ENCODE measurements around the gene CXCL10.
A peak's percentile ranks its signal among the peaks of the same experiment; 100 is the strongest.

The CXCL10 gene

DNA sequence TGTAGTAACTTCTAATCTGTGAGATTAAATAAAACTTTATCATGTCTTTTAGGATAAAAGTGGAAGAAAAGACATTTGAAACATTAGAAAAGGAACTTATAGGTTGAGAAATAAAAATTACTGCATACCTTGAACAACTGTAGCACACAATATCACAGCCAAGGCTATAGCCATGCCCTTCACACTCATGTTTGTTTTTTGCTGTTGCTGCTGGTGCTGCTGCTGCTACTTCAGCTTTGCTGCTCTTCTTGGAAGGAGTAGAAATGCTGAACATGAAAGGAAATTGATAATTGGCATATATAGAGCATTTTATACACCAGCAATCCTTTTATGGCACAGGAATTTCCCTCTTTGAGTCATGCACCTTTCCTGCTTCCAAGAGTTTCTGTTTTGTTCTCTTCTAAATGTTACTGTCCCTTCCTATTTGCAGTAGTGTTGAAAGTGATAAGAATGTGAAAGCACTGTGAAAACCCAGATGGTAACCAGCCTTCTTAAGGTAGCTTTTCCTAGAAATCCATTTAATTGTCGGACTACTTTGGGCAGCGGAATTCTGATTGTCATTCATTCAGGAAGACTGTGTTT, 12.6 kb upstream of the CXCL10 start, which contains the start of gene CXCL11:
CXCL11 (minus strand) TSS at position 272 of the 582 bp plus-strand sequence; CDS start at position 189, 83 bp downstream.
- Histone ChIP-seq H3K27ac (ENCODE audit: low read length) (no peak within 1 kb of the TSS), H3K79me2 (ENCODE audit: low read length) (no peaks in the 10 kb centered on the region), H2AFZ (ENCODE audit: low read length) (no peak within 1 kb of the TSS), H3K4me3 (ENCODE audit: low read length) (no peak within 1 kb of the TSS), H3K4me2 (ENCODE audit: low read depth, low read length) (no peak within 1 kb of the TSS), H3K9ac (ENCODE audit: low read length) (no peak within 1 kb of the TSS), H3F3A (ENCODE audit: insufficient read depth, low read length) (no peaks in the 10 kb centered on the region), H3K27me3 (replicated peaks; ENCODE audit: insufficient read depth, low read length) (0 out of 2 replicates have a peak, but pooled peaks cover 3% of the 10 kb centered on the region), H3K36me3 (replicated peaks; ENCODE audit: insufficient read depth, low read length) (no peaks in the 10 kb centered on the region), H4K20me1 (ENCODE audit: insufficient read depth, low read length) (no peaks in the 10 kb centered on the region), H3K9me2 (replicated peaks; ENCODE audit: insufficient read depth, low read length) (no peaks in the 10 kb centered on the region), H3K9me3 (replicated peaks; ENCODE audit: insufficient read depth, low read length) (no peaks in the 10 kb centered on the region), H3K4me1 (ENCODE audit: low read length) (no peaks in the 10 kb centered on the region)
- TF ChIP-seq EZH2phosphoT487 (IDR thresholded peaks at IDR 0.05; ENCODE audit: low read length) = no peak
- no peak for TF ChIP-seq EZH2 (optimal IDR thresholded peaks at IDR 0.05; ENCODE audit: low read depth, low read length)
- TF ChIP-seq, protein P1, sequence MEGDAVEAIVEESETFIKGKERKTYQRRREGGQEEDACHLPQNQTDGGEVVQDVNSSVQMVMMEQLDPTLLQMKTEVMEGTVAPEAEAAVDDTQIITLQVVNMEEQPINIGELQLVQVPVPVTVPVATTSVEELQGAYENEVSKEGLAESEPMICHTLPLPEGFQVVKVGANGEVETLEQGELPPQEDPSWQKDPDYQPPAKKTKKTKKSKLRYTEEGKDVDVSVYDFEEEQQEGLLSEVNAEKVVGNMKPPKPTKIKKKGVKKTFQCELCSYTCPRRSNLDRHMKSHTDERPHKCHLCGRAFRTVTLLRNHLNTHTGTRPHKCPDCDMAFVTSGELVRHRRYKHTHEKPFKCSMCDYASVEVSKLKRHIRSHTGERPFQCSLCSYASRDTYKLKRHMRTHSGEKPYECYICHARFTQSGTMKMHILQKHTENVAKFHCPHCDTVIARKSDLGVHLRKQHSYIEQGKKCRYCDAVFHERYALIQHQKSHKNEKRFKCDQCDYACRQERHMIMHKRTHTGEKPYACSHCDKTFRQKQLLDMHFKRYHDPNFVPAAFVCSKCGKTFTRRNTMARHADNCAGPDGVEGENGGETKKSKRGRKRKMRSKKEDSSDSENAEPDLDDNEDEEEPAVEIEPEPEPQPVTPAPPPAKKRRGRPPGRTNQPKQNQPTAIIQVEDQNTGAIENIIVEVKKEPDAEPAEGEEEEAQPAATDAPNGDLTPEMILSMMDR (IDR thresholded peaks at IDR 0.05; ENCODE audit: low read length) = no peak
- no peak for DNase-seq

DNA sequence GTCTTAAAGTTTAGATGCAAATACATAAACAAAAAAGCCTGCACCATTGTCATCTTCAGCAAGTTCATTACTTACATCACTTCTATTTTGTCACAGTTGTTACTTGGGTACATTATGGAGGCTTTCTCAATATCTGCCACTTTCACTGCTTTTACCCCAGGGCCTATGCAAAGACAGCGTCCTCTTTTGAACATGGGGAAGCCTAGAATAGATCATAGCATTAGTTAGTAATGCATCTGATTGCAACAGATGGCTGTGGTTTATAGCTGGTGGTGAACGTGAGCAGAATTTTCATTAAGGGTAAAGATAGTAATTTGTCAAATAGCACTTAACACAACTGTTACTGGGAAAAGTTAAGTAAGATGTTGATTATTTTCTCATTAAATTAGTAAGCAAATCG, 11.8 kb upstream of the CXCL10 start:
- Histone ChIP-seq H3K36me3 (replicated peaks; ENCODE audit: insufficient read depth, low read length) (no peaks in the 10 kb centered on the region), H3K79me2 (ENCODE audit: low read length) (no peaks in the 10 kb centered on the region), H3K9me3 (replicated peaks; ENCODE audit: insufficient read depth, low read length) (no peaks in the 10 kb centered on the region), H3K9ac (ENCODE audit: low read length) (no peak overlapping the region), H3F3A (ENCODE audit: insufficient read depth, low read length) (no peaks in the 10 kb centered on the region), H2AFZ (ENCODE audit: low read length) (no peak overlapping the region), H3K4me3 (ENCODE audit: low read length) (no peak overlapping the region), H3K27ac (ENCODE audit: low read length) (no peak overlapping the region), H3K4me2 (ENCODE audit: low read depth, low read length) (no peak overlapping the region), H3K4me1 (ENCODE audit: low read length) (no peaks in the 10 kb centered on the region), H3K9me2 (replicated peaks; ENCODE audit: insufficient read depth, low read length) (no peaks in the 10 kb centered on the region), H3K27me3 (replicated peaks; ENCODE audit: insufficient read depth, low read length) (0 out of 2 replicates have a peak, but pooled peaks cover 3% of the 10 kb centered on the region), H4K20me1 (ENCODE audit: insufficient read depth, low read length) (no peaks in the 10 kb centered on the region)
- DNase-seq = no peak
- TF ChIP-seq, protein P1 (IDR thresholded peaks at IDR 0.05; ENCODE audit: low read length) = no peak
- TF ChIP-seq EZH2 (optimal IDR thresholded peaks at IDR 0.05; ENCODE audit: low read depth, low read length) = no peak
- no peak for TF ChIP-seq EZH2phosphoT487 (IDR thresholded peaks at IDR 0.05; ENCODE audit: low read length)

DNA sequence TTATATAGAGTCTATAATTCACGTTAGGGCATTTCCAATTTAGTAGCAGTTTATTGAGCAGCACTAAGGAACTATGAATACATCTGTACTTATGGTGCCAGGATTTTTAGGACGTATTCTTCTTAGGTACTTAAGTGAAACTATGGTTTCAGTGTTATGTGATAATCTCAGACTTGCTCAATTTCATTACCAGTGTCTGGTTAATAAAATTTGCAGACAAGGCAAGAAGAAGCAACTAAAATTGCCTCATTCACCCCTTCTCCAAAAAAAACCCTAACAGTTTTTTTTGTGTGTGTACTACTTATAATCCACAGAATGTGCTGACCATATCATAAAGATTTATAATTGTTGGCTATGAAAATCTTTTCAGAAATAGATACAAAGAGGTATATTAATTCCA, 6.0 kb upstream of the CXCL10 start:
- Histone ChIP-seq H3K9me3 (replicated peaks; ENCODE audit: insufficient read depth, low read length) (no peaks in the 10 kb centered on the region), H3K4me3 (ENCODE audit: low read length) (no peak overlapping the region), H3K36me3 (replicated peaks; ENCODE audit: insufficient read depth, low read length) (no peaks in the 10 kb centered on the region), H3K4me2 (ENCODE audit: low read depth, low read length) (peak overlapping the region; percentile 7; the same call in 1 of the 2 replicates), H2AFZ (ENCODE audit: low read length) (no peak overlapping the region), H3K9me2 (replicated peaks; ENCODE audit: insufficient read depth, low read length) (no peaks in the 10 kb centered on the region), H3F3A (ENCODE audit: insufficient read depth, low read length) (peaks cover 5% of the 10 kb centered on the region; the same call in 1 of the 2 replicates), H3K9ac (ENCODE audit: low read length) (no peak overlapping the region), H3K4me1 (ENCODE audit: low read length) (peaks cover 14% of the 10 kb centered on the region), H3K27ac (ENCODE audit: low read length) (no peak overlapping the region), H4K20me1 (ENCODE audit: insufficient read depth, low read length) (no peaks in the 10 kb centered on the region), H3K79me2 (ENCODE audit: low read length) (no peaks in the 10 kb centered on the region), H3K27me3 (replicated peaks; ENCODE audit: insufficient read depth, low read length) (0 out of 2 replicates have a peak, but pooled peaks cover 3% of the 10 kb centered on the region)
- peak; percentile 36 for DNase-seq
- TF ChIP-seq, protein P1 (IDR thresholded peaks at IDR 0.05; ENCODE audit: low read length) = no peak
- TF ChIP-seq EZH2 (optimal IDR thresholded peaks at IDR 0.05; ENCODE audit: low read depth, low read length) (no peak), EZH2phosphoT487 (IDR thresholded peaks at IDR 0.05; ENCODE audit: low read length) (no peak)
